HG03139 (cell line): ENCODE measurements around the gene TPD52L1.
A peak's percentile ranks its signal among the peaks of the same experiment; 100 is the strongest.

Experiments
- ATAC-seq: cut with Tn5 transposase; IDR thresholded peaks from one replicate; pipeline ENCODE4 v1.9.1; 2021; ENCODE audit not compliant: unreplicated experiment

Gene TPD52L1

DNA sequence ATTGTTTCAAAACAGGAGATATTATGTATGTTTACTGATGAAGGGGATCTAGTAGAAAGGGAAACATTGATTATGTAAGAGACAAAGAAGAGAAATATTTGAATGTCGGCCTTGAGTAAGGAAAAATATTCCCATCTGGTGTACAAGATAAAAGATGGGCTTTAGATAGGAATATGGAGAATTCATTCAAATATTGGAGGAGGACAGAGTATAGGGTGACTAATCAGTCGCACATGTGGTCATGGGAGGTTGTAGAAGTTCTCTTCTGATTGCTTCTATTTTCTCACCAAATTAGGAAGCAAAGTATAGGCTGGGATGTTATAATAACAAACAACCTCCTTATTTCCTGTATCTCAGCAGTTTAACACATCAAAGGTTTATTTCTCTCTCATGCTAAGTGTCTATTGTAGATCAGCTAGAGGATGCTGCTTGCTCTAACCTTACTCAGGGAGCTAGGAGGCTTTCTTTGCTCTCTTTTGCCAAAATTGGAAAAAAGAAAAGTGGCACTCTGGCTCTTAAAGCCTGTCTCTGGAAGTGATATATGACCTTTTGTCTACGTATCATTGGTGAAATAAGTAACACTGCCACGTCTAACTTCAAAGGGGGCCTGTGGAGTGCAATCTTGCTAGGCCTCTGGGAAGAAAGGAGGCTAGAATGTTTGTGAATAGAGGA is 149.4 kb downstream of the TPD52L1 start:
- no peak for ATAC-seq

DNA sequence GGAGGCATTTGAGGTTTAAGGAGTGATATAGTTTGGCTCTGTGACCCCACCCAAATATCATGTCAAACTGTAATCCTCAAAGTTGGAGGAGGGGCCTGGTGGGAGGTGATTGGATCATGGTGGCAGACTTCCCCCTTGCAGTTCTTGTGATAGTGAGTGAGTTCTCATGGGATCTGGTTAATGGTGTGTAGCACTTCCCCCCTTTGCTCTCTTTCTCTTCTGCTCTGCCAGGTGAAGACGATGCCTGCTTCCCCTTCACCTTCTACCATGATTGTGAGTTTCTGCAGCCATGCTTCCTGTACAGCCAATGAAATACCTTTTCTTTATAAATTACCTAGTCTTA is 149.9 kb downstream of the TPD52L1 start:
- ATAC-seq = no peak

DNA sequence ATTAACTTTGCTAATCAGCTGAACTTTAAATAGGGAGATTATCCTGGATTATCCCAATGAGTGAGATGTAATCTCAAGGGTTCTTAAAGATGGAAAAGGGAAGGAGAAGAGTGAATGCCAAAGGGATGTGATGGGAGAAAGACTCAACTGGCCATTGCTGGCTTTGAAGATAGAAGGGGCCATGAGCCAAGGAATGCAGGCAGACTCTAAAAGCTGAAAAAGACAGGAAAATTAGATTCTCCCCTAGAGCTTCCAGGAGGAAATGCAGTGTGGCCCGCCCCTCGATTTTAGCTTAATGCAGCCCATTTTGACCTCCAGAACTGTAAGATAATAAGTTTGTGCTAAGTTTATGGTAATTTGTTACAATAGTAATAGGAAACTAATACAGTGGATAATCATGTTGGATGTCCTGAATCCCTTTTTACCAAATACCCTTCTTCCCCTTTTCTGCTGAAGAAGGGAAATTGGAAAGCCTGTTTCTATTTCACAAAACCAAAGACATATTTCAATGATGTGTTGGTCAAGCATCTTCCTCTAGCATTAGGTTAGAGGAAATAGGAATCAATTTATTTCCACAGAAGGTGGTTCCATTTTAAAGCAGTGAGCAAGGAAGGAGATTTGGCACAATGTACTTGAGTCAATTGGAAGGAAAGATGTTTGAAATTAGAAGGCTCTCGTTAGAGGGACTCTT is 151.5 kb downstream of the TPD52L1 start:
- ATAC-seq = no peak

DNA sequence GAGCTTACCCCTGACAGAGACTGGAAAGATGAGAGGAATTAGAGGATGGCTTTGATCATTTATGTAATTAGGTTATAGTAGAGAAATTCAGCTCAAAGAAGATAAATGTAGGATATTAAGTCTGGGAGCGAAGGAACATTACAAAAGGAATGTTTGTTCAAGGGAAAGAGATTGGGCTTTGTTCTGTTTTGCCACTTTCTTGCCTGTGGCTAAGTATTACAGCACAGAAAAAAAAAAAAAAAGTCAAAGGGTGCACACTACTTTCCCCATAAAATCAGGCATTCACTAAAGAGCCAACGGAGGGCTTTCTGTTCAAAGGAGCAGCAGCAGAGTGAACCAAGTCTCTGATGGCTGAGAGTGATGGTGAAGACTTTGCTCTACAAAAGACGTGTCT is 153.2 kb downstream of the TPD52L1 start:
- ATAC-seq = no peak

DNA sequence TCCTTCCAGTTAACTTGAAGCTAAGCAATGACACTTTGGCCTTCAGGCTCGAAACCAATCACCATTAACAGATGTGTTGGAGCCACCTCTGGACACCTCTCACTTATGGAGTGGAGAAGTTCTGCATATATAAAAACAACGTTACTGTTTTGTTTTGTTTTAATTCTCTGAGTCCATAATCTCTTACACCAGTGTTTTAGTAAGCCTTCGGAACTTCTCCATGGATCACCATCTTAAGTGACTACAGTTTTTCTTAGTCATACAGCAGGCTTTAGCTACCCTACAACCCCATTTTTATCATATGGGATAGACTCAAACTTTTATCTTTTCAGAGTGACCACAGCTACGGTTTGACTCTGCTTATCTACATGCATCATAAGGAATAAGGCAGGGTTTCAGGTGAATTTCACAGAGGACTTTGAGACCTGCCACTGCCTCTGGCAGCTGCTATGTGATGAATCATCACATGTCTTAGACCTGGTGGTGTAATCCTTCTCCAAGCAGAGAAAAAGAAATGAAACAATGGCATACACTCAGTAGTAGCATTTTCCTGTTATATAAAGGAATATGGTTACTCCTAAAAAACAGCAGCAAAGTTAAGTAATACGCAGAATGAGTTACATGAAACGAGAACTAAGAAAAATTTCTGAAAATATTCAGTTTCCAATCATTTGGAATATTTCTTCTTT is 153.7 kb downstream of the TPD52L1 start:
- ATAC-seq = no peak

DNA sequence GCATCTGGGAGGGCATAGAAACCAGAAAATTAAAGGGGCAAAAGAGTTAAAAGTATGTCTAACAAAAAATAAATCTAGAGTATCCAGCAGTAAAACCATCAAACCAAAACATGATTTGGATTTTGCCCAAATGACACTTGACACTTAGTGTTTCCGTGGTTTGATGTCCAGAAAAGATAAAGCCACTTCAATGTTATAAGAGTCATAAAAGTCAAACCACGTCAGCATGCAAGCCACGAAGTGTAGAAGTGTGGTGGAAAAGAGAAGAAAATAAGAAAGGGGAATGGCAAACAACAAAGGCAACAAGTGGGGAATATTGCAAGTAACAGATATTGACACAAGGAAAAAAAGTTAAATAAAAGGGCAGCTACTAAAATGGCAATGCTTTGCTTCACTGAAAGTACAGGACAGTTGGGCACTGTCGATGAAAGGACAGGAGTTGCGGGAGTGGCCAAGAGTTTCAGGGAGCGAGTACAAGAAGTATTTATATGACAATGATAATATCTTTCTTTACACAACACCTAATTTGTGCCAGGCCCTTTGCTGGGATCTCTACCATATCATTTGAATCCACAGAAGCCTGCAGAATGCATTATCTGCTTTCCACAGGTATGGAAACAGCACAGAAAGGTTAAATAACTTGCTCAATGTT is 154.5 kb downstream of the TPD52L1 start:
- no peak for ATAC-seq

DNA sequence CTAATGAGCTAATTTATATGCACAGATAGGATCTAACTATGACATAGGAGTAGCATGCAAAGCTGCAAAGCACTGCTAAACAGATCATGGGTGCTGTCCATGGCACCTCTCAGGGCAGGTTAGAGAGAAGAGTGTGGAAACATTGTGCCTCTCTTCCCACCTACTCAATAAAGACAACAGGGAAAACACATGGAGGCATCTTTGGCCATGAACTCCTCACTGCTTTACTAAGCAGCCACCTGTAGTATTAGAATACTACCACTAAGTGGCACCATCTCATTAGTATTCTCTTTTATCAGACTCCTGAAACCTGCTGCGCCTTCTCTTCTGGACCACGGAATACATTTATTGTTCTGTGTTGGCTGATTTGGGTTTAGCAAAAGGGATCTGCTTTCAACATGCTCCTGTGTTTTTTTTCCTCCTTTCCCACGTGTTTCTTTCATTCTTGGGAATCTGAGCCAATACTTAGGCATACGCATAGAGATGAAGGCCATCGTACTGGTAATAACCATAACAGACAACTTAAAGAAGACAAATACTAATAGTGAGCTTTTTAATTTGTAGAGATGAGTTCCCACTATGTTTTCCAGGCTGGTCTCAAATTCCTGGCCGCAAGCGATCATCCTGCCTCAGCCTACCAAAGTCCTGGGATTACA is 157.5 kb downstream of the TPD52L1 start:
- peak; percentile 67 for ATAC-seq

DNA sequence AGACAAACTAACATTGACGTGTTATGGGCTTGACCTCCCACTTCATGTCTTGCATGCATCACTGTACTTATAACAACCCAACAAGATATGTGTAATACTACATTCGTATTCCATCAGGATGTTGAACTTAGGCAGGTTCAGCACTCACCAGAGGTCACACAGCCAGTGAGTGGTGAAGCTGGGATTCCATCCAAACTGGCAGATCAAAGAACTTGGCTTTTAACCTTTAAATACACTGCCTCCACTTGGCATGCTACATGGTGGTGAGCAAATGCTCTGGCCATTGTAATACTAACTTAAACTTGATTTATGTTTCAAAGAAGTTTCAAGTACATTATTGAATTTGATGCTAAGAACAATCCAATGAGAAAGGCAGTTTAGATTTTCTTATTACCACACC is 158.9 kb downstream of the TPD52L1 start:
- ATAC-seq = no peak

DNA sequence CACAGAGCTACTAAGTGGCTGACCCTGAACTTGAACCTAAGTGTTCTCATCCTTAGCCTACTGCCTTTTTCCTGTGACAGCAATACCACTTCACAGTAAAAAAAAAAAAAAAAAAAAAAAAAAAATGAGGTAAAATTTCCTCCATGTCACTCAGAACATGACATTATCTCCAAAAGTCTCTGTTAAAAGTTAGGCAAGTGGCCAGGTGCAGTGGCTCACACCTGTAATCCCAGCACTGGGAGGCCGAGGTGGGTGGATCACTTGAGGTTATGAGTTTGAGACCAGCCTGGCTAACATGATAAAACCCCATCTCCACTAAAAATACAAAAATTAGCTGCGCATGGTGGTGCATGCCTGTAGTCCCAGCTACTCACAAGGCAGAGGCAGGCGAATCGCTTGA is 159.4 kb downstream of the TPD52L1 start:
- no peak for ATAC-seq
